ENCODE data around the gene TMEM218.
"Not testable (repeated sequence)": the region's sequence is repeated elsewhere in the genome, so short reads cannot be mapped to it uniquely, and the experiment has no call there.

TMEM218 gene

DNA sequence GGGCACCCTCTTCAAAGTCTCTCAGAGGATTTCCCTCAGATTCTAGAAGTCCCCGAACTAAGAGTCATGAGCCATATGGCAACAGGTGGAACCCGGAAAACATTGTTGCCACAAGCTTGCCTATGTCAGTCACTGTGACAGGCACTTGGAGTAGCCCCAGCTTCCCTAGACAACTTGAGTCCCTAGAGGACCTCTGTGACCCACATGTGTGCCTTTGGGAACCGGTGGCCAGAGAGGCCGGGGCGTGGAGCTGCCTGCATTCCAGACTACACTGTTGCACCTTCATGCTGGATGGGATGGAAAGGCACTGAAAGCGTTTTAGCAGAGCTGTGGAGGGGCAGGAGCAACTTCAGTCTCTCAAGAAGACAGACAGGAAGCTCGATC is 36.2 kb downstream of the TMEM218 start:
- DNase-seq = no peak

DNA sequence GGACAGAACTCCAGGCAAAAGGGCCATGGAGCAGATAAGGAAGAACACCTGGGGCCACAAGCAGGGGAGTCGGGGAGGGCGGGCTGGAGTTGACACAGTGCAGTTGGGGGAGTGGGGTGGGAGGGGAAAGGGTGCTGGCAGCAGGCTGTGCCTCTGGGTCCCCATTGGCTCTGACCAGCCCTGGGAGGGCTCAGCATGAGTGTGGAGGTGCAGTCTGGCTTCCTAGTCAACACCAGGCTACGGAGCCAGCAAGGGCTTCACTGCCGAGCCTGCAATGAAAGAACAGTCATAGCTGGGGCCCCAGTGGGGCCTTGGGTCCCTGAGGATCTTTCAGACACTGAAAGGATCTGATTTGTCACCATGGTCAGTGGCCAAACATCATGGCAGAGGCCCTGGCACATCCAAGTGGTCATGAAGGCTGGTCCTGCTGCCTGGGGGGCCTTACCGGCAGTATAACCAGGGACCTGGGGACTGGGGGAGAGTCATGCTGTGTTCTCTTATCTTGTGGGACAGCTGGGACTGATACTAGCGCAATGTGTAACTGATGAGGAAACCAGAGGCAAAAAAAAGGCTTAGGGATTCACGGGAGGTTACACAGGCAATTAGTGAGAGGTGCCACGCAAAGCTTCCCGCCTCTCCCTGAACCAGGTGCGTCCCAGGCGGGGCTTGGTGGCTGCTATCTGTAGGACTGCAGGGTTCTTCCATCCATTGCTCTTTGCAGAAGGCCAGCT is 36.8 kb downstream of the TMEM218 start:
- no peak for DNase-seq

DNA sequence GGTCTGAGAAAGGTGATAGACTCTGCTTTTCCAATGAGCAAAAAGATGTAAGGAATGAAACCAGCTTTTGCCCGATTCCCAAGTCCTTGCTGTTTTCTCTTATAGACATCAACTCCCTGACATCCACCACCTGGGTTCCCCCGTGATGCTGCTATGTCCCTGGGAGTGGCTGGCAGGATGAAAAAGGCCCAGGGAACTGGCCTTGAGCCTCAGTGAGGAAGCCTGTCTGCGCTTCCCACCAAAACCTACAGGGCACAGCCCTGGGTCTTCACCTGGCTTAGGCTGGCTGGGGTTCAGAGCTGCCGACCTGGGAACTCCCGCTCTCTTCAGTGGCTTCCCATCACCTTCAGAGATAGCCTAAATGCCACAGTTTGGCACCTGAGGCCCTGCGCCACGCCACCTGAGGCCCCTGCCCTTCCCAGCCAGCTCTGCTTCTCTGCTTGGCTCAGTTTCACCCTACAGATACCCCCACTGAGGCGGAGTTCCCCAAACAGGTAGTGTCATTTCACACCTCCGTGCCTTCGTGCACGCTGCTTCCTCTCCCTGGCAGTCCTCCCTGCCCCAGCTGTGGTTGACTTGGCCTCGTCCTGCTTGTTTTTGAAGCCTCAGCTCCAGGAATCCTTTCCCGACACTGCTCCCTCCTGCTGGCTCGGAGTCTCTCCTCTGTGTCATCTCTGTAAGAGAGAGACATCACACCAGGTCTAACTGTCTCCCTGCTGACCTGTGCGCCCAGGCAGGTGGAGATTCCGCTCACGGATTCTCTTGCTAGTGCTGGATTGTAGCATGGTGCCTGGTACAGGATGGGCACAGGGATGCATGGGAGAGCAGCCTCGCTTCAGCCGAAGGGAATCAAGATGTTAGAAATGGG is 37.6 kb downstream of the TMEM218 start:
- no peak for DNase-seq

- no peak for DNase-seq
Observed at GRCh38 chr11:125072961-125073590, 38.4 kb downstream of the TMEM218 start.

DNA sequence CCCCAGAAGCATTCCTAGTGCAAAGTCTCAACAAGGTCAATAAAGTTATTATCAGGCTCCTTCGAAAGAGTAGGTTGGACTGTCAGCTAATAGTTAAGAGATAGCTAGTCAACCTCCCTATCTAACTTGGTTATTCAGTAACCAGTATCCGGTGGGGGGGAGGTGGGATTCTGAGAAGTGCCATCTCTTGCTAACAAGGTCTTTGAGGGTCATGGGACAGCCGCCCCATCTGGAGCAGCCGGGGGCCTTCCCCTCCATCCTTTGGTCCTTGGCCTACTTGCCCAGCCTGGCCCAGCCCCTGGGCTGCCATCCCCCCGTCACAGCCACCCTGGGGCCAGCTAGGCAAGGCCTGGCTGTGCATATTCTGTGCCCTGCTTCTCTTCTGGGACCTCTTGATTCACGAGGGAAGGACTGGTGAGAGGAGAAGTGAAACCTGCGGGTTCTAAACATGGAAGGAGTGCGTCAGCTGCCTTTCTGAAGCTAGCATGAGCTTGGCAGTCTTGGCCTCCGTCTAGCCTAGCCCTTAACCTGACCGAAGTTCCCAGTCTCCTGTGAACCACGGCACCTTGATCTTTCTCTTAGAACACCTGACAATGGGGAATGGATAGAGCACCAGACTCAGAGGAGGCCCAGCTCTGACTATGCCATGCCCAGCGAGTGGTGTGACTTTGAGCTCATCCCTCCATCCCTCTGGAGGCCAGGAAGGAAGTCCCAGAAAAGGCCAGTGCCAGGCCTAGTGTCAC is 39.0 kb downstream of the TMEM218 start:
- DNase-seq = peak; percentile 86 to 94 (median 91)

- DNase-seq = no peak
Observed at GRCh38 chr11:125071846-125072217, 39.6 kb downstream of the TMEM218 start.

GRCh38 chr11:125071435-125071834 is 40.0 kb downstream of the TMEM218 start:
- peak; percentile 53 to 77 (median 72) for DNase-seq

- peak; percentile 93 to 98 (median 97) for DNase-seq
Observed at GRCh38 chr11:125070699-125071254, 40.6 kb downstream of the TMEM218 start.

- DNase-seq = peak; percentile 44 to 80 (median 79)
Observed at GRCh38 chr11:125069796-125070195, 41.6 kb downstream of the TMEM218 start.

DNA sequence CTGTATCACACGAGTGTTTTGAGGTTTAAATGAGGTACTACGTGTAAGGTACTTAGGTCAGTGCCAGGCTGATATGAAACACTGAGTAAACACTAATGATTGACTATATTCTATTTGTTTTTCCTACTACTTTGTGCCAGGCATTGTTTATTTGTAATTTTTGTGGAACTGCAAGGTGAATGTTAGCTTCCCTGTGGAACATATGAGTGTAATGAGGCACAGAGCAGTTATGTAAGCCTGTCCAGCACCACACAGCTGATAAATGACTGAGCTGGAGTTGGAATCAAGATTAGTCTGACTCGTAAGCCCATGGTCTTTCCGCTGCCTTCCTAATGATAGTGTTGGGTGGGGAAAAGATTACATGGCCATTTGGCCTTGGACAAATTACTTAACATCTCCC is 42.4 kb downstream of the TMEM218 start:
- DNase-seq = peak in 3 of 4 experiments; percentile 54 to 70 (median 55)

GRCh38 chr11:125068368-125068767 is 43.1 kb downstream of the TMEM218 start:
- peak in 3 of 4 experiments; percentile 31 to 57 (median 44) for DNase-seq

- DNase-seq = no peak
Observed at GRCh38 chr11:125064070-125064469, 47.4 kb downstream of the TMEM218 start.

- peak; percentile 34 to 59 (median 47) for DNase-seq
Observed at GRCh38 chr11:125063429-125064043, 47.9 kb downstream of the TMEM218 start.

DNA sequence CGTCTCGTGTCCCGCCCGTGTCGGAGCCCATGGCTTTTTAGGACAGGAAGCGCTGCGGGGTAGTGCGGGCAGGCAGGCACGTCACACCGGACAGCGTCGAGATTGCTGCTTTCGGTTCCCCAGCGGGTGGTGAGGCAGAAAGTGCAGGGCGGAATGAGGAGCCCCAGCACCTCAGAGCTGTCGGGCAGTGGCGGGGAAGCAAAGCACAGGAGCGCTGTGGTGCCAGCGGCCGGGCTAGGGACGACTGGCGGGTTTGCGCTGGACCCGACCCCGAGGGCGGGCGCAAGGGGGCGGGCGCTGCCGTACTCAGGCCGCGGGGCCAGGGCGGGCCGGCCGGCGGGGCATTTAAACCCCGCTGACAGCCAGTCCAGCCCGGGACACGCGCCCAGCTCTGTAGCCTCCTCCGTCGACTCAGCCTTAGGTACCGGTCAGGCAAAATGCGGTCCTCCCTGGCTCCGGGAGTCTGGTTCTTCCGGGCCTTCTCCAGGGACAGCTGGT is 48.4 kb downstream of the TMEM218 start, which contains the start of gene SLC37A2:
SLC37A2 (plus strand) TSS at position 375 of the 498 bp plus-strand sequence; CDS start at position 438, 63 bp downstream.
- peak; percentile 90 to 95 (median 94) for DNase-seq

DNA sequence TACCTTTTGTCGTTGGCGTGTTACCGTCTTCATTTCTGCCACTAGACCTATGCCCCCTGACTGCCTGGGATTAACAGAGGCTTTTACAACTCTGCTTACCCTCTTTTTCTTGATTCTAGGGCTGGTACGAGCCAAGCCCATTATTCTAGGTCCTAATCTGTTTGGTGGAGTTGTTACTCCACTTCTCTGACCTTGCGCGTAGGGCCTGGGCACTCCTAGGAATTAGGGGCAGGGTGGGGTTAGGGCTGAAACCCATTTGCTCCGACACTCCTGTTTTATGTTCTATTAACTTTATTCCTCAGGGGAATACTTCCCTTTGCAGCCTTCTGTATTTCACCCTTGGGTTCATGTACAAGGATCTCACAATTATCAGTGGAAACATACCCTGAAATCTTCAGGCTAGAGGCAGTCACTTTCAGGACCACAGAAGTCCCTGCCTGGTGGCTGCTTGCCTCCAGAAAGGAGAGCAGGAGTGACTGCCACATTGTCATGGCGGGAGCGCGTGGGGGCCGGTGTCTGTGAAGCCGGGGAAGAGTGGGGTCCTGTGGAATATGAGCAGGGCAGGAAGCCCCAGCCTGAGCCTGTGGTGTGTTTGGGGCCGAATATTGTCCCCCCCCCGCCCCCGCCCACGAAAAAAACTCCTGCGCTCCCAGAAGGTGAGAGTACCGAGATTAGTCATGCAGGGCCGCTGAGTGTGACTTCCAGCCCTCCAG is 49.1 kb downstream of the TMEM218 start:
- DNase-seq = no peak

GRCh38 chr11:125061281-125061680 is 50.1 kb downstream of the TMEM218 start:
- DNase-seq = no peak

DNA sequence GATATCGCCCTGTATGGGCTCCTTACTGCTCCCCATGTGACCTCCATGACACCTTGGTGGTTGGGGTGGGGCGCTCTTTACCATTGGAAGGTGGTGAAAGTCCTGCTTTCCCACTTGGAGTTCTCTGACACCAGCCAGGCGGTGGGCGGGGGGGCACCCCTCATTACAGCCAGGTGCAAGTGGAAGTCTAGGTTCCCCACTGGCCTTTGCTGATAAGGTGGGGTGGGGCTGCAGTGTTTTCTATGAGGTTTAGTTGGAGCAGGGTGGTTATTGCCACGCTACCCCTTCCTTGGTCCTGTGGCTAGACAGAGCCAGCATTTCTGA is 53.8 kb downstream of the TMEM218 start:
- DNase-seq = no peak

GRCh38 chr11:125056931-125057692 is 54.3 kb downstream of the TMEM218 start:
- no peak for DNase-seq

- DNase-seq = not testable (repeated sequence)
Observed at GRCh38 chr11:125056111-125056510, 55.3 kb downstream of the TMEM218 start.

DNA sequence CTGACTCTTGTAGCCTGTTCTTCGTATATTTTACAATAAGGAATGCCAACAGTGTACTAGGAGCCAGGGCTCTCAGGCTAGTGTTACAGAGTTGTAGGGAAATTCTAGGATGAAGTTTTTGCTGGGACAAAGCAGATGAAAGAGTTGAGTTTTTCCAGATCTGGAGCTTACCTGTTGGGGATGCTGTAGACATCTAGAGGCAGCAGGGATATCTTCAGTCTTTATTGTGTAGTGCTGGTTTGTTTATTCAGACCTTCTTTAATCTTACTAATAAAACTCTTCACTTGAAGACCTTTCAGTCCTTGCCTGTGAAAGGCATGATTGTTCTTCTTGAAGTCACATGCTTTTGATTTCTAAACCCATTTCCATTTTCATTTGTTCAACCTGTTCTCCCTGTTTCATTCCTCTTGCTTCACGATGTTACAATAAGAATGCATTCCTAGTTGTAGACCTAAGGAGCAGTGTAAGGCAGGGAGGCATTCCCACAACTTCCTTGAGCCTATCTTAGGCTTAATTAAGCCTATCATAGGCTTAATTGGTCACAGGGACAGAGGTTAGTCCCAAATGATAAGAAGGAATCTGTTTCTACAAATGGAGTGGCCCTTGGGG is 56.2 kb downstream of the TMEM218 start:
- DNase-seq = no peak

Data from suppressor macrophage (primary cell).